Naive thymus-derived CD4-positive, alpha-beta T cell (primary cell): ENCODE results near the gene MLXIPL. TPM values are rescaled to one million over a fixed set of nuclear protein-coding genes. Genes with fewer than 3 reads are reported as not detected.

Experiments
- ATAC-seq: fragments of 150-1000 bp; cut with Tn5 transposase; 2 replicates; pipeline ENCODE4 v1.10.0; 2021; ENCODE audit warnings: mild to moderate bottlenecking, moderate library complexity
- CTCF ChIA-PET: fragments of 350-600 bp; sonication (Branson Sonifier 250); formaldehyde crosslinking; loops from one replicate; lab custom pipeline; 2021; ENCODE audit warnings: antibody characterized with exemption; lab: Charles Lee
- POLR2A ChIA-PET: fragments of 350-600 bp; sonication (Branson Sonifier 250); formaldehyde crosslinking; loops from one replicate; lab custom pipeline; 2021; ENCODE audit warnings: antibody characterized with exemption, inconsistent platforms; lab: Charles Lee
- DNase-seq, 9 donors: peaks; one replicate each; pipeline versions ENCODE4 v3.0.0 to v3.0.0-alpha.2; 2020 to 2022; ENCODE audit warnings: mixed read lengths in 1 of 9
- H3K27ac ChIP-seq: one replicate; pipeline ENCODE4 v1.7.0; 2013; ENCODE audit warnings: mild to moderate bottlenecking, low read depth, low read length, moderate library complexity
- H3K27me3 ChIP-seq, 2 donors: one replicate each; pipeline ENCODE4 v1.7.0; 2013; ENCODE audit warnings: low read length in 2 of 2, mild to moderate bottlenecking in 2 of 2, moderate library complexity in 2 of 2; ENCODE audit not compliant: control insufficient read depth in 2 of 2, insufficient read depth in 2 of 2
- H3K36me3 ChIP-seq, 3 experiments: 1 replicate in 2 of 3; 2 replicates in 1 of 3; pipeline ENCODE4 v1.7.0; 2013; ENCODE audit warnings: low read length in 3 of 3, mild to moderate bottlenecking in 3 of 3, moderate library complexity in 1 of 3; ENCODE audit not compliant: insufficient read depth in 3 of 3, control insufficient read depth in 2 of 3
- H3K4me1 ChIP-seq, 2 donors: one replicate each; pipeline ENCODE4 v1.7.0; 2013; ENCODE audit warnings: low read length in 2 of 2, mild to moderate bottlenecking in 2 of 2, moderate library complexity in 1 of 2; ENCODE audit not compliant: control insufficient read depth in 2 of 2, insufficient read depth in 2 of 2
- H3K4me3 ChIP-seq: 2 replicates; pipeline ENCODE4 v1.7.0; 2013; ENCODE audit warnings: mild to moderate bottlenecking, low read length
- H3K9me3 ChIP-seq, 3 experiments: 1 replicate in 2 of 3; 2 replicates in 1 of 3; pipeline ENCODE4 v1.7.0; 2013; ENCODE audit warnings: low read length in 3 of 3; ENCODE audit not compliant: control insufficient read depth in 2 of 3
- H3K27ac Mint-ChIP-seq, 9 donors: one replicate each; pipeline ENCODE4 v1.8.0; 2020 to 2022; ENCODE audit warnings: mixed read lengths in 9 of 9, mild to moderate bottlenecking in 8 of 9, moderate library complexity in 5 of 9, inconsistent platforms in 2 of 9
- H3K27me3 Mint-ChIP-seq, 5 donors: one replicate each; pipeline ENCODE4 v1.8.0; 2021 to 2022; ENCODE audit warnings: mixed read lengths in 5 of 5, mild to moderate bottlenecking in 1 of 5
- H3K36me3 Mint-ChIP-seq, 5 donors: one replicate each; pipeline ENCODE4 v1.8.0; 2020 to 2022; ENCODE audit warnings: mixed read lengths in 5 of 5, mild to moderate bottlenecking in 3 of 5, inconsistent platforms in 1 of 5
- H3K4me1 Mint-ChIP-seq, 7 donors: one replicate each; pipeline ENCODE4 v1.8.0; 2020 to 2022; ENCODE audit warnings: mixed read lengths in 7 of 7, mild to moderate bottlenecking in 3 of 7, inconsistent platforms in 1 of 7
- H3K4me3 Mint-ChIP-seq, 10 donors: one replicate each; pipeline ENCODE4 v1.8.0; 2020 to 2022; ENCODE audit warnings: mild to moderate bottlenecking in 10 of 10, mixed read lengths in 10 of 10, moderate library complexity in 6 of 10, inconsistent platforms in 2 of 10
- H3K9me3 Mint-ChIP-seq, 11 donors: one replicate each; pipeline ENCODE4 v1.8.0; 2020 to 2022; ENCODE audit warnings: mixed read lengths in 11 of 11, mild to moderate bottlenecking in 4 of 11, inconsistent platforms in 1 of 11, moderate library complexity in 1 of 11
- intact Hi-C, 2 donors: fragments of 100-400 bp; cut with micrococcal nuclease; formaldehyde crosslinking; loops; one replicate each; pipeline ENCODE4 v1.15.1; 2023
- polyA plus RNA-seq, 2 donors: library from polyadenylated mRNA; unstranded; fragments of 300-500 nt; fragmentation: Illumina TruSeq; gene quantifications; one replicate each; pipeline ENCODE4 v1.2.3, GENCODE V29; 2021
- total RNA-seq, 6 experiments: library from RNA in 5 of 6; stranded (reverse) in 5 of 6; gene quantifications; 1 replicate in 5 of 6; 2 replicates in 1 of 6; pipeline ENCODE4 v1.2.3 and lab custom pipeline; 2021 to 2026

Gene MLXIPL
- not detected for total RNA-seq
- not detected for polyA plus RNA-seq
- not detected for total RNA-seq (lab: John Stamatoyannopoulos, UW)

GRCh38 chr7:73623798-73624668 is at the start of gene MLXIPL:
TSS of gene MLXIPL (minus strand) at chr7:73624522. CDS start at chr7:73624492, 30 bp downstream.
- Histone ChIP-seq H3K4me3 (no peak within 1 kb of the TSS), H3K27ac (no peak within 1 kb of the TSS), H3K9me3 (no peaks in the 10 kb centered on the region), H3K27me3 (peaks cover 0 to 10% of the 10 kb centered on the region in 2 donors), H3K36me3 (no peaks in the 10 kb centered on the region), H3K4me1 (no peaks in the 10 kb centered on the region)
- peak within 1 kb of the TSS in 1 of 9 donors; percentile 50 for H3K27ac Mint-ChIP-seq
- ChIA-PET CTCF (no interaction called here), POLR2A (no interaction called here)
- DNase-seq (peak in 7 of 9 donors; percentile 16 to 68 (median 30)), ATAC-seq (peak; percentile 89)
- peak within 1 kb of the TSS; percentile 25 to 78 (median 60) for H3K4me3 Mint-ChIP-seq
- H3K36me3 Mint-ChIP-seq, result no peaks in the 10 kb centered on the region
- peaks cover 38 to 74% (median 44%) of the 10 kb centered on the region in 5 donors for H3K27me3 Mint-ChIP-seq
- H3K9me3 Mint-ChIP-seq, result no peaks in the 10 kb centered on the region
- H3K4me1 Mint-ChIP-seq, result peaks cover 0 to 9% (median 5%) of the 10 kb centered on the region in 7 donors
- intact Hi-C loops, result loop anchor here in 1 of 2 donors (1.0 to 5.0 kb wide), 4 partner anchors 43 to 113 kb away; partner anchors contain the start of genes ABHD11, STX1A, TBL2 and VPS37D

GRCh38 chr7:73671857-73672445 is 47.6 kb upstream of the MLXIPL start:
- peaks cover 0 to 11% (median 5%) of the 10 kb centered on the region in 7 donors for H3K4me1 Mint-ChIP-seq
- ChIA-PET POLR2A (no interaction called here), CTCF (no interaction called here)
- no peaks in the 10 kb centered on the region for H3K36me3 ChIP-seq
- peaks cover 5 to 6% of the 10 kb centered on the region in 2 donors for H3K4me1 ChIP-seq
- no peak for ATAC-seq
- H3K27me3 Mint-ChIP-seq, result peaks cover 0 to 25% (median 0%) of the 10 kb centered on the region in 5 donors
- no peak for DNase-seq
- no peak overlapping the region for H3K4me3 Mint-ChIP-seq
- H3K36me3 Mint-ChIP-seq, result no peaks in the 10 kb centered on the region
- H3K27me3 ChIP-seq, result no peaks in the 10 kb centered on the region
- no peak overlapping the region for H3K4me3 ChIP-seq
- no peaks in the 10 kb centered on the region for H3K9me3 ChIP-seq
- H3K9me3 Mint-ChIP-seq, result peaks cover 0 to 2% (median 0%) of the 10 kb centered on the region in 11 donors
- H3K27ac Mint-ChIP-seq, result no peak overlapping the region
- intact Hi-C loops, result no loop called here
- no peak overlapping the region for H3K27ac ChIP-seq

- ChIA-PET CTCF (no interaction called here), POLR2A (no interaction called here)
- Mint-ChIP-seq H3K9me3 (peaks cover 0 to 2% (median 0%) of the 10 kb centered on the region in 11 donors), H3K27ac (no peak overlapping the region), H3K36me3 (no peaks in the 10 kb centered on the region), H3K27me3 (peaks cover 0 to 28% (median 0%) of the 10 kb centered on the region in 5 donors), H3K4me1 (peaks cover 0 to 11% (median 5%) of the 10 kb centered on the region in 7 donors), H3K4me3 (no peak overlapping the region)
- intact Hi-C loops, result no loop called here
- Histone ChIP-seq H3K27me3 (no peaks in the 10 kb centered on the region), H3K36me3 (no peaks in the 10 kb centered on the region), H3K4me1 (peaks cover 5 to 6% of the 10 kb centered on the region in 2 donors), H3K27ac (no peak overlapping the region), H3K4me3 (no peak overlapping the region), H3K9me3 (no peaks in the 10 kb centered on the region)
- DNase-seq (no peak), ATAC-seq (no peak)
Measured at GRCh38 chr7:73671322-73671661, 47.0 kb upstream of the MLXIPL start.

GRCh38 chr7:73669858-73670385 is 45.6 kb upstream of the MLXIPL start:
- Histone ChIP-seq H3K9me3 (no peaks in the 10 kb centered on the region), H3K36me3 (no peaks in the 10 kb centered on the region), H3K4me1 (peaks cover 5 to 6% of the 10 kb centered on the region in 2 donors), H3K4me3 (no peak overlapping the region), H3K27ac (no peak overlapping the region), H3K27me3 (no peaks in the 10 kb centered on the region)
- H3K4me3 Mint-ChIP-seq, result no peak overlapping the region
- ChIA-PET CTCF (no interaction called here), POLR2A (no interaction called here)
- peaks cover 0 to 1% (median 0%) of the 10 kb centered on the region in 11 donors for H3K9me3 Mint-ChIP-seq
- peak overlapping the region in 1 of 9 donors; percentile 53 for H3K27ac Mint-ChIP-seq
- DNase-seq, result no peak
- intact Hi-C loops, result loop anchor here in 1 of 2 donors (5.0 kb wide), 1 partner anchor 843 kb away; the partner anchor contains the start of gene TYW1B
- H3K27me3 Mint-ChIP-seq, result peaks cover 5 to 39% (median 12%) of the 10 kb centered on the region in 5 donors
- H3K36me3 Mint-ChIP-seq, result no peaks in the 10 kb centered on the region
- peaks cover 0 to 15% (median 8%) of the 10 kb centered on the region in 7 donors for H3K4me1 Mint-ChIP-seq
- ATAC-seq, result no peak

- Histone ChIP-seq H3K27me3 (no peaks in the 10 kb centered on the region), H3K36me3 (no peaks in the 10 kb centered on the region), H3K27ac (no peak overlapping the region), H3K4me3 (no peak overlapping the region), H3K9me3 (no peaks in the 10 kb centered on the region), H3K4me1 (peaks cover 5 to 6% of the 10 kb centered on the region in 2 donors)
- ChIA-PET POLR2A (no interaction called here), CTCF (interaction anchor here (1.4 kb wide), 1 partner anchor 63 kb away, joined by 3 read pairs; no protein-coding TSS in a partner anchor)
- peaks cover 0 to 1% (median 0%) of the 10 kb centered on the region in 11 donors for H3K9me3 Mint-ChIP-seq
- H3K4me1 Mint-ChIP-seq, result peaks cover 0 to 15% (median 8%) of the 10 kb centered on the region in 7 donors
- no peak overlapping the region for H3K4me3 Mint-ChIP-seq
- DNase-seq (no peak), ATAC-seq (no peak)
- H3K27me3 Mint-ChIP-seq, result peaks cover 10 to 45% (median 17%) of the 10 kb centered on the region in 5 donors
- no peak overlapping the region for H3K27ac Mint-ChIP-seq
- no peaks in the 10 kb centered on the region for H3K36me3 Mint-ChIP-seq
- intact Hi-C loops, result loop anchor here in 1 of 2 donors (5.0 kb wide), 1 partner anchor 842 kb away; the partner anchor contains the start of gene TYW1B
Measured at GRCh38 chr7:73669288-73669701, 45.0 kb upstream of the MLXIPL start.

GRCh38 chr7:73668886-73669230 is 44.5 kb upstream of the MLXIPL start:
- Mint-ChIP-seq H3K27me3 (peaks cover 15 to 50% (median 21%) of the 10 kb centered on the region in 5 donors), H3K4me1 (peaks cover 0 to 15% (median 8%) of the 10 kb centered on the region in 7 donors), H3K4me3 (peak overlapping the region; percentile 52 to 84 (median 75)), H3K36me3 (no peaks in the 10 kb centered on the region), H3K27ac (peak overlapping the region in 1 of 9 donors; percentile 29), H3K9me3 (peaks cover 0 to 1% (median 0%) of the 10 kb centered on the region in 11 donors)
- no peaks in the 10 kb centered on the region for H3K27me3 ChIP-seq
- ChIA-PET CTCF (interaction anchor here (1.4 kb wide), 1 partner anchor 62 kb away, joined by 3 read pairs; no protein-coding TSS in a partner anchor), POLR2A (no interaction called here)
- no peak for DNase-seq
- no peaks in the 10 kb centered on the region for H3K9me3 ChIP-seq
- H3K36me3 ChIP-seq, result no peaks in the 10 kb centered on the region
- intact Hi-C loops, result loop anchor here in 1 of 2 donors (5.0 kb wide), 1 partner anchor 842 kb away; the partner anchor contains the start of gene TYW1B
- no peak overlapping the region for H3K4me3 ChIP-seq
- no peak for ATAC-seq
- H3K27ac ChIP-seq, result no peak overlapping the region
- H3K4me1 ChIP-seq, result peaks cover 5 to 6% of the 10 kb centered on the region in 2 donors
